Duodenal mucosa (tissue), 2 donors: Measurements from ENCODE around the gene KCNQ5.

Source experiments
- H3K27ac ChIP-seq: one replicate; pipeline ENCODE4 v1.7.0; 2013; ENCODE audit warnings: low read depth, low read length
- H3K27me3 ChIP-seq, 2 donors: one replicate each; pipeline ENCODE4 v1.7.0; 2013; ENCODE audit warnings: low read length in 2 of 2, control low read depth in 1 of 2; ENCODE audit not compliant: insufficient read depth in 2 of 2, control insufficient read depth in 1 of 2
- H3K36me3 ChIP-seq, 2 donors: one replicate each; pipeline ENCODE4 v1.7.0; 2013; ENCODE audit warnings: low read length in 2 of 2, control low read depth in 1 of 2; ENCODE audit not compliant: insufficient read depth in 2 of 2, control insufficient read depth in 1 of 2
- H3K4me1 ChIP-seq, 2 donors: one replicate each; pipeline ENCODE4 v1.7.0; 2013; ENCODE audit warnings: low read length in 2 of 2, control low read depth in 1 of 2; ENCODE audit not compliant: insufficient read depth in 2 of 2, control insufficient read depth in 1 of 2
- H3K4me3 ChIP-seq, 2 donors: one replicate each; pipeline ENCODE4 v1.7.0; 2013; ENCODE audit warnings: low read length in 2 of 2, low read depth in 1 of 2
- H3K9ac ChIP-seq, 2 donors: one replicate each; pipeline ENCODE4 v1.7.0; 2013; ENCODE audit warnings: low read length in 2 of 2, low read depth in 1 of 2
- H3K9me3 ChIP-seq, 2 donors: one replicate each; pipeline ENCODE4 v1.7.0; 2013; ENCODE audit warnings: low read length in 2 of 2, control low read depth in 1 of 2; ENCODE audit not compliant: control insufficient read depth in 1 of 2

KCNQ5 gene

DNA sequence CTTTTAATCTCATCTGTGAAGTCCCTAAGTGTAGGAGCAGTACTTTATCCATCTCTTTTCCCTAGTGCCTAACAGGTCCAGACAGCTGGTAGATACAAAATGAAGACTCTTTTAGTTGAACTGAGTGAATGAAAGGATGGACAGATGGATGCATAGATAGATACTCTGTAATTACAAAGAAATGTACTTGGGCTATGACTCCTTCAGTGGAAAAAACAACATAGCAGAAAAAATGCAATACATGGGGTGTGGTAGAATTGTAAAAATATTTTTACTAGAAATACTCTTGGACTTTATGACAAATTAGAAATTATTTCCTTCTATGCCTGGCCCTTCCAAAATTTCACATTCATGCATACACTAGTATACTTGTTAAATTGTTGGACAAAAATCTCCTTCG lies 29.3 kb downstream of the KCNQ5 start:
- Histone ChIP-seq H3K9me3 (no peaks in the 10 kb centered on the region), H3K27ac (no peak overlapping the region), H3K4me3 (no peak overlapping the region), H3K36me3 (no peaks in the 10 kb centered on the region), H3K4me1 (no peaks in the 10 kb centered on the region), H3K9ac (no peak overlapping the region), H3K27me3 (no peaks in the 10 kb centered on the region)

DNA sequence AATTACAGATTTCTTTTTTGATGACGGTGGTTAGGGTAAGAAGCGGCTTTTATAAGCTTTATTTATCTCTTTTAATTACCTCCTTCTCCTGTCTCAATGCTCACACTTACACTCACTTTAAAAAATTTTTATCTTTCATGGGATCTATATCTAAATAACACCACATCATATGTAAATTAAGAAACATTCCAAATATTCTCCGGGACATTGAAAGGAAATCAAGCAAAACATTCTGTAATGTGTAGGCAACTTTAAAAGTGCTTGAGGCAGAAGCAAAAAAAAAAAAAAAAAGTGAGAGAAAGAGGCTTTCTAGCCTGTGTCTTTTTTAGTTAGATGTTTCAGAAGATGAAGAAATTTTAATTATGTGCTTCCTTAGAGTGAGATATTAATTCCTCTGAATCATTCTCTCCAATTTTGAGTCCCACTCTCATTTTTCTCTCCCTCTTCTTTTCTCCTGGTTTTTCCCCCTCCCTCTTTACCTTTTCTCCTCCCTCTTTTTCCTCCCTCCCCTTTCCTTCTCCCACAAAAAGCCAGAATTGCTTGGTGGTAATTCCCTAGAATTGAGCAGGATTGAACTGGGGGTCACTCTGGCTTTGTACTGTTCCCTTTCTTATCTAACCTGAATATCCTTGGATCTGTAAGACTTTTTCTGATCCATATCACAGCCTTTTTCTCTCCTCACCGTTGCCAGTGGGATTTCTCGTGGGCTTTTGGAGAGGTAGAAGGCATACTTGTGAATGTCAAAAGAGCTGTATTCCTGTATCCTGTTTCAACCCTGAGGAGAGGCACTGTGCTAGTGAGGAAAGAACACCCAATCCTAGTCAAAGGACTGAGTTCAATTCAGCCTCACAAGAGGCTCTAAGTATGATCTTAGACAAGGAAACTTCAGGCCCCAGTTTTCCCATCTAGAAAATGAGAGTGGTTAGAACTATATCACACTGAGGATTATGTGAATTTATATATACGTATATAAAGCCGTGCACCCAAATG lies 30.4 kb downstream of the KCNQ5 start:
- Histone ChIP-seq H3K27ac (no peak overlapping the region), H3K27me3 (no peaks in the 10 kb centered on the region), H3K9ac (no peak overlapping the region), H3K4me3 (no peak overlapping the region), H3K4me1 (no peaks in the 10 kb centered on the region), H3K36me3 (no peaks in the 10 kb centered on the region), H3K9me3 (no peaks in the 10 kb centered on the region)

DNA sequence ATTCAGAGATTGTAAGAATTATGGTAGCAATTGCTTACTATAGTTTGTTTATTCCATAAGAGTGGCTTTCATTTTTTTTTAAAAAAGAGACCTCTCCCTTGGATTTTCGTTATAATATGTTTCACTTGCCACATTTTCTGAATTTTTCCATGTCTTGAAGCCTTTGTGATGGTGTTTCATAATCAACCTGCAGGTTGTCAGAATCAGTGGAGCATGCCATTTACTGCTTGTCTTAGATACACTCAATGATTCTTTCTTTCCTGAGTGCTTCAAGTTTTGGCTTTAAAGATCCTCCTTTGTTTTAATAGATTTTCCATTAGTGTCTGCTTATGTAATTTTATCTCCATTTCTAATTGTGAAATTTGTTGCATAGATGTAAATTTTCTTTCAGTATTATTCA lies 31.2 kb downstream of the KCNQ5 start:
- Histone ChIP-seq H3K9ac (no peak overlapping the region), H3K9me3 (no peaks in the 10 kb centered on the region), H3K27ac (no peak overlapping the region), H3K36me3 (no peaks in the 10 kb centered on the region), H3K4me3 (no peak overlapping the region), H3K27me3 (no peaks in the 10 kb centered on the region), H3K4me1 (no peaks in the 10 kb centered on the region)

DNA sequence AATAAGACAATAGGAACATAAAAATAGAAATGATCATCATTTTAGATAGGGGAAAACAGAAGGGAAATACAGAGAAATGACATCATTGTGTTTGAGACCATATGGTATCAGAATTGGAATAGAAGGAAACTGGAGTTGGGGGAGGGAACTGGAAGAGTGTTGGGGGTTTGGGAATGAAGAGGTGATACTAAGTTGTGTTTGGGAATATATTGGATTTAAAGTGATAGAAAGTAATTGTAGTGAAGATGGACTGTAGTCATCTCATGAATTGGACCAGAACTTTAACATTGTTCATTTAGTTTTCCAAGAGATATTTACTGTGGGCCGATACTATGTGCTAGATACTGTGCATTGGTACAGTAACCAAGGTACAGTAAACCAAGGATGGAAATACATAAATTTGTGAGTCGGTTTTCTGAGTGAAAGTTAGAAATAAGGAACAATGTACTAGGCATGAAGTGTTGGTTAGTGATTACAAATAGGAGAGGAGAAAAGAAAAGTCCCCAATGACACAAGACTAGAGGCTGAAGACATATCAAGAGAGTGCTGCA lies 32.3 kb downstream of the KCNQ5 start:
- Histone ChIP-seq H3K4me1 (no peaks in the 10 kb centered on the region), H3K4me3 (no peak overlapping the region), H3K36me3 (no peaks in the 10 kb centered on the region), H3K9ac (no peak overlapping the region), H3K27me3 (no peaks in the 10 kb centered on the region), H3K27ac (no peak overlapping the region), H3K9me3 (no peaks in the 10 kb centered on the region)

DNA sequence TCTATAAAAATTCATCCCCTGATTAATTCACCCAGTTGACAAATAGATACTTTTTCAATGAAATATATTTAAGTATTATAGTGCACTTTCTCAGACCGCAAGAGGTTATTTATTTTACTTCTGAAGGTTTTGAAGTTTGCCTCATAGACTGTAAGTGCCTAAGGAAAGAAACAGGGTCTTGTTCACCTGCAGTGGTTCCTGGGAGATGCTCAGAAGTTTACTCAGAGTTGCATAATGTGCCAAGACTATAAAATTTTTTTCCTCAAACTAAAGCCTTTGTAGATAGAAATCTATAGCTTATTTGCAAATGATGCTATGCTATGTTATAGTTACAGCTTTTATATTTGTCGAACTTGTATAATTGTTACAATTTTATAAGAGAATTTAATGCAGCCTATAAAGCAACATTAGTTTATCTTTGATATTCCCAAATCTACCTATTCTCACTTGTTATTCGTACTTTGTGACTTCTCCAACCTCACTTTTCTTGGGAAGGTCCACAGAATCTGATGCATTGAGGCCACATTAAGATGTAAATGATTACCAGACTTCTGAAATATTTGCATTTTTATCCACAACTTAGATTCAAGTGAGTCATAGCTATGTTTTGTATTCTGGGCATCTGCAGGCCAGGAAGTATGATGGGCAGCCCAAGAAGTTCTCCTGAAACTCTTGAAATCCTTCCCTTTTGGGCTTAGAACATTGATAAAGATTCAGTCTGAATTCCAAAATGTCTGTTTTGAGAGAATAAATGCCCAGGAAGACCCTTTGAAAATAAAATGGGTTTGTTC lies 35.7 kb downstream of the KCNQ5 start:
- H3K9me3 ChIP-seq, result no peaks in the 10 kb centered on the region
- H3K36me3 ChIP-seq, result no peaks in the 10 kb centered on the region
- no peaks in the 10 kb centered on the region for H3K27me3 ChIP-seq
- H3K4me3 ChIP-seq, result no peak overlapping the region
- H3K4me1 ChIP-seq, result no peaks in the 10 kb centered on the region
- no peak overlapping the region for H3K9ac ChIP-seq
- H3K27ac ChIP-seq, result no peak overlapping the region

DNA sequence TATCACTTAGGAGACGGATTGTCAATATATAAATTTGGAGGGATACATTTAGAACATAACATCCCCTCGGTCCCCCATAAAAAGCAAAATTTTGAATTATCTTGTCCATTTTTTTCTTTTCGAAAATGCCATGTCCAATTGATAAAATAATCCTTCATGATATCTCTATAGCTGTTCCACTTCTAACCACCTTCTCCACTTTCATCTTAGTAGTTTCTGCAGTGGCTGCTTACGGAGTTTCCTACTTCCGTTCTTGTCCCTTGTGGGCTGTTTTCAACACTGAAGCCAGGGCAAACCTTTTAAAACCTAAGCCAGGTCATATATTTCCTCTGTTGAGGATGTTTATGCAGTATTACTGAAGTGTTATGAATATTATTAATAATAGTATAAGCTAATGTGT lies 37.9 kb downstream of the KCNQ5 start:
- H3K27me3 ChIP-seq, result no peaks in the 10 kb centered on the region

DNA sequence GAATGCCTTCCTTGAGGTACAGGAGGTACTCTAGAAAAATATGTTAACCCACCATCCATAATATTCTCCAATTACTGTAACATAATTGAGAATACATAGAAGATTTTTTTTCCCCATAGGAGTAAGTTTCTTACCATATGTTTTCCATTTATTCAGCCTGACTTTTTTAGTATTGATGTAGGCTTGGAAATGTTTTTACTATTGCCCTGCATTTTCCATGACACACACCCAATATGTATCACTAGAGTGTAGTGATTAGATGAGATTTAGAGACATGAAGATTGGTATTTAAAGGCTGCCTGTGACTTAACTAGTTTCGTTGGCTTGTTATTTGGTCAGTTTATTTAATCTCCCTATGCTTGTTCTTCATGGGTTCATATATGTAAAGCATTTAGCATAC lies 39.5 kb downstream of the KCNQ5 start:
- Histone ChIP-seq H3K27me3 (no peaks in the 10 kb centered on the region), H3K27ac (no peak overlapping the region), H3K36me3 (no peaks in the 10 kb centered on the region), H3K4me3 (no peak overlapping the region), H3K9me3 (no peaks in the 10 kb centered on the region), H3K4me1 (no peaks in the 10 kb centered on the region), H3K9ac (no peak overlapping the region)

More for the DNA sequence above, 37.9 kb downstream of the KCNQ5 start:
- Histone ChIP-seq H3K36me3 (no peaks in the 10 kb centered on the region), H3K27ac (no peak overlapping the region), H3K9ac (no peak overlapping the region), H3K9me3 (no peaks in the 10 kb centered on the region), H3K4me1 (no peaks in the 10 kb centered on the region), H3K4me3 (no peak overlapping the region)

DNA sequence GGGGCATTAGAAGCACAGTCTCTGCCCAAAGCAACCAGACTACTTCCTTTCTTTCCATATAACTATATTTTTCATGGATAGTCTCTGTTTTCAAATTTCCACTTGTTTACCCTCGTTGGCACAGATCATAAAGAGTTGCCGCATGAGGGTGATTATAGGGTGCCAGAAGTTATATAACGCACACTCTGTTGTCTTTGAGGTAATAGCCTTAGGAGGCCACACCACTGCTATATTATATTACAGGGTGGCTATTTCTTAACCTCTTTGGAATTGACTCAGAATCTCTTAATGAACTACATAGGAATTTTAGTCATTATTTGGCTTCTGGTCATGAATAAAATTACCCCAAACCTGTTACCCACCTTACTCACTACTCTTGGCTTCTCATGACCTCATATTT lies 43.7 kb downstream of the KCNQ5 start:
- Histone ChIP-seq H3K27me3 (no peaks in the 10 kb centered on the region), H3K9me3 (peaks cover 0 to 5% of the 10 kb centered on the region in 2 donors), H3K36me3 (no peaks in the 10 kb centered on the region), H3K27ac (no peak overlapping the region), H3K4me1 (no peaks in the 10 kb centered on the region), H3K9ac (no peak overlapping the region), H3K4me3 (no peak overlapping the region)

DNA sequence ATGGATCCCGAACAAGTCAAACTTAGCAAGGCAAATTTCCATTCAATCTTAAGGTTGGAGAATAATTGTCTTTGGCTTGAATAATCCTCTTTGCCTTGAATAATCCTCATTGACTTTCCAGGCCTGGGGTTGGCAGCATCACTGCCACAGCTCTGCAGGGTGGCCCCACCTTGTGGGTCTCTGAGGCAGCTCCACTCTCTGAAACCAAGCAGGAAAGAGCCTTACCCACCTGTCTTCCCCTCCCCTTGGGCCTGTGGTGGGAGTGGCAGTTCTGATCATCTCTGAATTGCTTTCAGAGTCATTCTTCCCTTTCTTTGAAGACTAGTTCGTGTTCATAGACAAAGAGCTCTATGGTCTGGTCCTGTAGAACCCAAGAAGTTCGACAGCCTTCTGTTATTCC lies 47.5 kb downstream of the KCNQ5 start:
- Histone ChIP-seq H3K9ac (no peak overlapping the region), H3K4me1 (no peaks in the 10 kb centered on the region), H3K27me3 (no peaks in the 10 kb centered on the region), H3K27ac (no peak overlapping the region), H3K4me3 (no peak overlapping the region), H3K36me3 (no peaks in the 10 kb centered on the region), H3K9me3 (peaks cover 0 to 5% of the 10 kb centered on the region in 2 donors)

DNA sequence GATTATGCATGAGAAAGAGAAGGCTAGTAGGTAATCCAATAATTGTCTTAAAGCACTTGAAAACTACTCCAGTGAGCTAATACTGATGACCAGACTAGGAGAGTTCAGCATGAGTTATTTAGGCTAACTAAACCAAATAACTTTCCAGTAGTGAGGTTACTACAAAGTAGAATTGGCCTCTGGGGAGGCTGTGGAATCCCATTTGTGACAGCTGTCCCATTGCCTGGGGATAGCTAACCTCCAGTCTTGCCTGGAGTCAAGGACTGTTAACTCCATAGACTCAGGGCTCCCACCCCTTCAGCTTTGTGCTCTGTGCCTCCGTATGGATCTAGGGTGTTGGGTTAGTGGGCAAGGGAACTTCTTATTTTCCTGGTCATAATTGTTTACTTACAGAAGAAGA lies 51.0 kb downstream of the KCNQ5 start:
- H3K4me1 ChIP-seq, result no peaks in the 10 kb centered on the region
- H3K36me3 ChIP-seq, result no peaks in the 10 kb centered on the region
- H3K27ac ChIP-seq, result no peak overlapping the region
- no peak overlapping the region for H3K9ac ChIP-seq
- no peaks in the 10 kb centered on the region for H3K27me3 ChIP-seq
- H3K9me3 ChIP-seq, result no peaks in the 10 kb centered on the region
- H3K4me3 ChIP-seq, result no peak overlapping the region
